Measurements from ENCODE around the gene MIGA2. TPM values are rescaled to one million over a fixed set of nuclear protein-coding genes. Genes with fewer than 3 reads are reported as not detected.

The MIGA2 gene
- total and polyA plus RNA-seq, 9 of the 15 experiments (the other 6 are each of a cell fraction or from before 2014, with no cell fraction given): 0.15 to 54.1 (median 18.0) TPM

DNA sequence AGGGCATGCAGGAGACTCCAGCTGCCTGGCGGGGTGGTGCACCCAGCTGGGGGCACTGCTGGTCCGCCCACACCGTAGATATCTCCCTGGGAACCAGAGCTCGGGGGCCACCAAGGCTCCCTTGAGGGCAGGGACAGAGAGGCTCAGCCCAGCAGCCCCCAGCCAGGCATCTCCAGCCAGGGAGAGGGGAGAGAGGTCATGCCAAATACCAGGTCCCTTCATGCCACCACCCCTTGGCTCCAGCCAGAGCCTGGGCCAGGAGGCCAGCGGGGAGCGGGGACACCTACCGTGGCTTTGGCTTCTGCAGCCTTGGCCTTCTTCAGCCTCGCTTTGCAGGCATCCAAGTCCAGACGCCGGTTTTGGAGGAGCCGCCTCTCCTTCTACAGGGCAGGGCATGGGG is 22.3 kb upstream of the MIGA2 start:
- no peak for ATAC-seq
- CTCF ChIA-PET (ENCODE audit: low intra/inter-chr PET ratio): no interaction called here
- BruUV-seq (replicated peaks): no TSS peak

More for the DNA sequence above, 22.3 kb upstream of the MIGA2 start:
- Histone ChIP-seq H3K4me1 (replicated peaks in 1 of 2; ENCODE audit: control insufficient read depth in 2 of 2, insufficient read depth in 2 of 2, low read length in 2 of 2) (peaks cover 0 to 26% of the 10 kb centered on the region in 2 experiments; a peak in 1 of 5 replicates), H3K36me3 (ENCODE audit: control insufficient read depth, insufficient read depth, low read length) (peaks cover 68% of the 10 kb centered on the region; the same call in 2 of the 3 replicates), H3K4me3 (no peak overlapping the region), H2AFZ (ENCODE audit: low read depth, low read length) (no peak overlapping the region), H3K27ac (ENCODE audit: extremely low read depth, low read depth, low read length) (no peak overlapping the region), H3K9me3 (replicated peaks; ENCODE audit: control insufficient read depth, insufficient read depth, low read depth, low read length) (no peaks in the 10 kb centered on the region), H3K4me2 (ENCODE audit: insufficient read depth, low read length) (no peak overlapping the region), H3K27me3 (ENCODE audit: control insufficient read depth in 2 of 2, insufficient read depth in 2 of 2, low read length in 2 of 2) (no peaks in the 10 kb centered on the region), H3K79me2 (ENCODE audit: control insufficient read depth, insufficient read depth, low read length) (no peaks in the 10 kb centered on the region), H4K20me1 (replicated peaks; ENCODE audit: control insufficient read depth, insufficient read depth, low read length) (no peaks in the 10 kb centered on the region), H3K9me1 (ENCODE audit: control insufficient read depth, insufficient read depth, low read length) (no peaks in the 10 kb centered on the region), H3K9ac (ENCODE audit: insufficient read depth in 1 of 2, low read depth in 2 of 2, low read length in 2 of 2) (no peak overlapping the region; a peak in 1 of 4 replicates)
- TF ChIP-seq MCM3 (IDR thresholded peaks at IDR 0.05) (no peak), NR4A1 (CRISPR knock-in tag; IDR thresholded peaks at IDR 0.05) (no peak), NR4A1 (tag; IDR thresholded peaks at IDR 0.05) (no peak), ZKSCAN8 (CRISPR knock-in tag; IDR thresholded peaks at IDR 0.05) (no peak), KLF13 (tag; IDR thresholded peaks at IDR 0.05; ENCODE audit: borderline replicate concordance, low read depth) (no peak), PHTF2 (CRISPR knock-in tag; IDR thresholded peaks at IDR 0.05) (no peak), PRMT5 (CRISPR knock-in tag; IDR thresholded peaks at IDR 0.05) (no peak), ZC3H8 (IDR thresholded peaks at IDR 0.05) (no peak), SAFB (IDR thresholded peaks at IDR 0.05; ENCODE audit: borderline replicate concordance, low read depth, low read length) (no peak), GTF2F1 (IDR thresholded peaks at IDR 0.05; ENCODE audit: low read depth, low read length) (no peak), IFI16 (CRISPR knock-in tag; IDR thresholded peaks at IDR 0.05) (no peak), PCBP2 (IDR thresholded peaks at IDR 0.05; ENCODE audit: low read depth, low read length, poor library complexity, severe bottlenecking) (no peak), ZNF316 (IDR thresholded peaks at IDR 0.05) (no peak), ZNF217 (CRISPR knock-in tag; IDR thresholded peaks at IDR 0.05) (no peak)
- TF ChIP-seq, protein P1, sequence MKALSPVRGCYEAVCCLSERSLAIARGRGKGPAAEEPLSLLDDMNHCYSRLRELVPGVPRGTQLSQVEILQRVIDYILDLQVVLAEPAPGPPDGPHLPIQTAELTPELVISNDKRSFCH (CRISPR knock-in tag; IDR thresholded peaks at IDR 0.05): no peak
- TF ChIP-seq, protein P1 (tag; IDR thresholded peaks at IDR 0.05): no peak
- TF ChIP-seq, protein P2, sequence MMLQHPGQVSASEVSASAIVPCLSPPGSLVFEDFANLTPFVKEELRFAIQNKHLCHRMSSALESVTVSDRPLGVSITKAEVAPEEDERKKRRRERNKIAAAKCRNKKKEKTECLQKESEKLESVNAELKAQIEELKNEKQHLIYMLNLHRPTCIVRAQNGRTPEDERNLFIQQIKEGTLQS (IDR thresholded peaks at IDR 0.05): no peak
- TF ChIP-seq, protein P2 (CRISPR knock-in tag; conservative IDR thresholded peaks at IDR 0.05): no peak
- TF ChIP-seq, protein P3, sequence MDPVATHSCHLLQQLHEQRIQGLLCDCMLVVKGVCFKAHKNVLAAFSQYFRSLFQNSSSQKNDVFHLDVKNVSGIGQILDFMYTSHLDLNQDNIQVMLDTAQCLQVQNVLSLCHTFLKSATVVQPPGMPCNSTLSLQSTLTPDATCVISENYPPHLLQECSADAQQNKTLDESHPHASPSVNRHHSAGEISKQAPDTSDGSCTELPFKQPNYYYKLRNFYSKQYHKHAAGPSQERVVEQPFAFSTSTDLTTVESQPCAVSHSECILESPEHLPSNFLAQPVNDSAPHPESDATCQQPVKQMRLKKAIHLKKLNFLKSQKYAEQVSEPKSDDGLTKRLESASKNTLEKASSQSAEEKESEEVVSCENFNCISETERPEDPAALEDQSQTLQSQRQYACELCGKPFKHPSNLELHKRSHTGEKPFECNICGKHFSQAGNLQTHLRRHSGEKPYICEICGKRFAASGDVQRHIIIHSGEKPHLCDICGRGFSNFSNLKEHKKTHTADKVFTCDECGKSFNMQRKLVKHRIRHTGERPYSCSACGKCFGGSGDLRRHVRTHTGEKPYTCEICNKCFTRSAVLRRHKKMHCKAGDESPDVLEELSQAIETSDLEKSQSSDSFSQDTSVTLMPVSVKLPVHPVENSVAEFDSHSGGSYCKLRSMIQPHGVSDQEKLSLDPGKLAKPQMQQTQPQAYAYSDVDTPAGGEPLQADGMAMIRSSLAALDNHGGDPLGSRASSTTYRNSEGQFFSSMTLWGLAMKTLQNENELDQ (CRISPR knock-in tag; IDR thresholded peaks at IDR 0.05; ENCODE audit: borderline replicate concordance): no peak
- intact Hi-C loops (cut with micrococcal nuclease) (no loop called here), in situ Hi-C loops (cut with MboI) (no loop called here)
- FAIRE-seq: no peak
- POLR2A ChIA-PET: no interaction called here
- no peak for DNase-seq (ENCODE audit: extremely low read depth in 1 of 4, low spot score in 3 of 4)
- WGBS (ENCODE audit: insufficient coverage, low coverage, missing lambda C conversion rate): 97% methylated on average over 11 of the region's 11 CpGs
